ENCODE data around the gene CDC16.
A peak's percentile ranks its signal among the peaks of the same experiment; 100 is the strongest.

CDC16 gene

GRCh38 chr13:114266241-114266640 lies 31.5 kb downstream of the CDC16 start:
- FAIRE-seq, result no peak

GRCh38 chr13:114268344-114269280 lies 33.9 kb downstream of the CDC16 start:
- no peak for DNase-seq (ENCODE audit: insufficient read length)
- TF ChIP-seq TAF1 (IDR thresholded peaks at IDR 0.05; ENCODE audit: borderline replicate concordance, low read depth, low read length), result no peak
- no peak for FAIRE-seq

More at GRCh38 chr13:114266241-114266640, 31.5 kb downstream of the CDC16 start:
- TF ChIP-seq POLR2A (IDR thresholded peaks at IDR 0.05; ENCODE audit: low read depth, low read length) (no peak), TAF1 (IDR thresholded peaks at IDR 0.05; ENCODE audit: borderline replicate concordance, low read depth, low read length) (no peak), POLR2AphosphoS5 (IDR thresholded peaks at IDR 0.05; ENCODE audit: low read depth, low read length) (no peak)
- DNase-seq (ENCODE audit: insufficient read length), result no peak

GRCh38 chr13:114269281-114269770 lies 34.6 kb downstream of the CDC16 start:
- TF ChIP-seq POLR2AphosphoS5 (IDR thresholded peaks at IDR 0.05; ENCODE audit: low read depth, low read length), result no peak
- TF ChIP-seq POLR2A (IDR thresholded peaks at IDR 0.05; ENCODE audit: low read depth, low read length), result no peak
- TF ChIP-seq TAF1 (IDR thresholded peaks at IDR 0.05; ENCODE audit: borderline replicate concordance, low read depth, low read length), result no peak
- FAIRE-seq, result no peak
- no peak for DNase-seq (ENCODE audit: insufficient read length)

- FAIRE-seq, result no peak
- TF ChIP-seq TAF1 (IDR thresholded peaks at IDR 0.05; ENCODE audit: borderline replicate concordance, low read depth, low read length) (no peak), POLR2A (IDR thresholded peaks at IDR 0.05; ENCODE audit: low read depth, low read length) (no peak), POLR2AphosphoS5 (IDR thresholded peaks at IDR 0.05; ENCODE audit: low read depth, low read length) (no peak)
- DNase-seq (ENCODE audit: insufficient read length), result no peak
Observed at GRCh38 chr13:114272977-114273376, 38.3 kb downstream of the CDC16 start.

GRCh38 chr13:114275304-114275703 lies 40.6 kb downstream of the CDC16 start:
- no peak for FAIRE-seq

GRCh38 chr13:114279146-114279545 lies 44.4 kb downstream of the CDC16 start:
- DNase-seq (ENCODE audit: insufficient read length), result no peak
- peak; percentile 51 for FAIRE-seq
- TF ChIP-seq POLR2A (IDR thresholded peaks at IDR 0.05; ENCODE audit: low read depth, low read length) (no peak), TAF1 (IDR thresholded peaks at IDR 0.05; ENCODE audit: borderline replicate concordance, low read depth, low read length) (no peak), POLR2AphosphoS5 (IDR thresholded peaks at IDR 0.05; ENCODE audit: low read depth, low read length) (no peak)

More at GRCh38 chr13:114275304-114275703, 40.6 kb downstream of the CDC16 start:
- TF ChIP-seq POLR2A (IDR thresholded peaks at IDR 0.05; ENCODE audit: low read depth, low read length) (no peak), TAF1 (IDR thresholded peaks at IDR 0.05; ENCODE audit: borderline replicate concordance, low read depth, low read length) (no peak), POLR2AphosphoS5 (IDR thresholded peaks at IDR 0.05; ENCODE audit: low read depth, low read length) (no peak)
- DNase-seq (ENCODE audit: insufficient read length), result no peak

- TF ChIP-seq POLR2A (IDR thresholded peaks at IDR 0.05; ENCODE audit: low read depth, low read length) (no peak), POLR2AphosphoS5 (IDR thresholded peaks at IDR 0.05; ENCODE audit: low read depth, low read length) (no peak), TAF1 (IDR thresholded peaks at IDR 0.05; ENCODE audit: borderline replicate concordance, low read depth, low read length) (no peak)
- FAIRE-seq (peak; percentile 33), DNase-seq (ENCODE audit: insufficient read length) (no peak)
Observed at GRCh38 chr13:114279758-114280355, 45.2 kb downstream of the CDC16 start.

GRCh38 chr13:114281351-114282040 lies 46.8 kb downstream of the CDC16 start, which contains the start of gene UPF3A:
TSS of gene UPF3A (plus strand) at chr13:114281601. CDS start at chr13:114281640, 39 bp downstream.
- FAIRE-seq (peak; percentile 88), DNase-seq (ENCODE audit: insufficient read length) (peak; percentile 73)
- TF ChIP-seq POLR2AphosphoS5 (IDR thresholded peaks at IDR 0.05; ENCODE audit: low read depth, low read length) (peak; percentile 75), TAF1 (IDR thresholded peaks at IDR 0.05; ENCODE audit: borderline replicate concordance, low read depth, low read length) (peak; percentile 61), POLR2A (IDR thresholded peaks at IDR 0.05; ENCODE audit: low read depth, low read length) (peak; percentile 93)

DNA sequence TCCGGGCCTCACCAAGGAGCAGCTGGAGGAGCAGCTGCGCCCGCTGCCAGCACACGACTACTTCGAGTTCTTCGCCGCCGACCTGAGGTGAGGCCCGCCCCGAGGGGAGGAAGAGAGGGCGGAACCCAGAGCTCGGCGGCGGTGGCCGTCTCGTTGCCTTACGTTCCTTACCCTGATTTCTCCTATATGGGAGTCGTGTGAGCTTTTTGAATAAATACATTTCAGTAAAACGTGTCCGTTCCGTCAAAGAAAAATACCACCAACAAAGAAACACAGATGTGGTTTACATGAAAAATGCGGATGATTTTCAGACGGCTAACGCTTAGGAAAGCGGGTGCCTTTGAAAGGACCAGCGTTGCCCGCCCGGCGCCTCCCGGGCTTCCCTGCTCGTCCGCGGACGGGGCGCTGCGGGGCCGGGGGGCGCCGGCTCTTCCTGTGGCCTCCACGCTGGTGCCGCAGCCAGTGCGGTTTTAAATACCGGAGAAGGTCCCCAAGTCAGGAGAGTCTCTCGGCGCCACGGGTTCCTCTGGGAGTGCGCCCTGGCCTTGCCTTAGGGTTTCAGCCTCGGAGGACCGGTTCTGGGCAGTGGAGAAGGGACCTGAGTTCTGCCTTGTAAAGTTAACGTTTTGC lies 47.5 kb downstream of the CDC16 start:
- DNase-seq (ENCODE audit: insufficient read length) (peak; percentile 43), FAIRE-seq (peak; percentile 9)
- TF ChIP-seq POLR2A (IDR thresholded peaks at IDR 0.05; ENCODE audit: low read depth, low read length), result no peak
- TF ChIP-seq POLR2AphosphoS5 (IDR thresholded peaks at IDR 0.05; ENCODE audit: low read depth, low read length), result no peak
- no peak for TF ChIP-seq TAF1 (IDR thresholded peaks at IDR 0.05; ENCODE audit: borderline replicate concordance, low read depth, low read length)

DNA sequence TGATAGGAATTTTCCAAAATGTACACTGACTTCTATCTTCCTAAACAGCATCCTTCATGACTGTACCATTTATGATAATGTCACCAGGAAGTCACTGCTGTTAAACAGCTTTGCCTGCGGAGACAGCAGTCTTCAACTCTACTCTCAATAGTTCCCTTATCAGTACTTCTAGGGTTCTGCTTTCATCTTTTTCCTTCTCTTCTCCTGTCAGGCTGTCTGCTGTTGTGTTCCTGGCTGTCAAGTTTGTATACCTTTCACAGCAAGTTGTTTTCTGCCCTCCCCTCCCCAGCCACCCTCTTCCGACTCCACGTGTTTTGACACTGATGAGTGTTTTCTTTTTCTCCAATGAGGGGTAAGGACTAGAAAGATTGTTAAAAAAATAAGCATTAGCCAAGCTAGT lies 48.9 kb downstream of the CDC16 start:
- DNase-seq (ENCODE audit: insufficient read length) (no peak), FAIRE-seq (no peak)
- TF ChIP-seq TAF1 (IDR thresholded peaks at IDR 0.05; ENCODE audit: borderline replicate concordance, low read depth, low read length) (no peak), POLR2A (IDR thresholded peaks at IDR 0.05; ENCODE audit: low read depth, low read length) (no peak), POLR2AphosphoS5 (IDR thresholded peaks at IDR 0.05; ENCODE audit: low read depth, low read length) (no peak)

DNA sequence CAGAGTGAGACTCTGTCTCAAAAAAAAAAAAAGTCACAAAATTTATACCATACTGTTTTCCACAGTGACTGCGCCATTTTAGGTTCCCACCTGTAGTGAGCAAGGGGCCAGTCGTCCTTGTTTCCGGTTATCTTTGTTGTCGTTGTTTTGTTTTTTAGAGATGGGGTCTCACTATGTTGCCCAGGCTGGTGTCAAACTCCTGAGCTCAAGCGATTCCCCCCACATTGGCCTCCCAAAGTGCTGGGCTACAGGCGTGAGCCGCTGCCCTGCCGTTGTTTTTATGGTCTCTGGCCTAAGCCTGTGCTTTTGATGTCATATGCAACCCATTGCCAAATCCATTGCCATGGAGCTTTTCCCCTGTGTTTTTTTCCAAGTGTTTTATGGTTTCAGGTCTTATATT lies 50.0 kb downstream of the CDC16 start:
- FAIRE-seq (no peak), DNase-seq (ENCODE audit: insufficient read length) (no peak)
- TF ChIP-seq POLR2A (IDR thresholded peaks at IDR 0.05; ENCODE audit: low read depth, low read length) (no peak), TAF1 (IDR thresholded peaks at IDR 0.05; ENCODE audit: borderline replicate concordance, low read depth, low read length) (no peak), POLR2AphosphoS5 (IDR thresholded peaks at IDR 0.05; ENCODE audit: low read depth, low read length) (no peak)

Data from GM12892 (cell line).